Activated naive CD8-positive, alpha-beta T cell treated with anti-CD3 and anti-CD28 coated beads, Interleukin-2, amount 10 ng/mL, durations not matched to agents 7 days and 5 days (primary cell): ENCODE measurements around the gene EPN1. TPM values are rescaled to one million over a fixed set of nuclear protein-coding genes. Genes with fewer than 3 reads are reported as not detected.

Experiments
- ATAC-seq: fragments of 150-1000 bp; cut with Tn5 transposase; one replicate; pipeline ENCODE4 v1.10.0; 2021; ENCODE audit warnings: low read depth, moderate library complexity
- POLR2A ChIA-PET: fragments of 350-600 bp; sonication (Branson Sonifier 250); formaldehyde crosslinking; loops from one replicate; lab custom pipeline; 2021; ENCODE audit warnings: antibody characterized with exemption; lab: Charles Lee
- DNase-seq: peaks from one replicate; pipeline ENCODE4 v3.0.0; 2021
- H3K27ac Mint-ChIP-seq: one replicate; pipeline ENCODE4 v1.8.0; 2022; ENCODE audit warnings: mild to moderate bottlenecking, mixed read lengths
- H3K27me3 Mint-ChIP-seq: one replicate; pipeline ENCODE4 v1.8.0; 2022; ENCODE audit warnings: mild to moderate bottlenecking, moderate library complexity, mixed read lengths
- H3K36me3 Mint-ChIP-seq: one replicate; pipeline ENCODE4 v1.8.0; 2021; ENCODE audit warnings: mild to moderate bottlenecking, mixed read lengths
- H3K4me1 Mint-ChIP-seq: one replicate; pipeline ENCODE4 v1.8.0; 2021; ENCODE audit warnings: mixed read lengths
- H3K4me3 Mint-ChIP-seq: one replicate; pipeline ENCODE4 v1.8.0; 2022; ENCODE audit warnings: mild to moderate bottlenecking, moderate library complexity, mixed read lengths
- H3K9me3 Mint-ChIP-seq: one replicate; pipeline ENCODE4 v1.8.0; 2021; ENCODE audit warnings: mixed read lengths
- total RNA-seq, 2 experiments: library from RNA; stranded (reverse); gene quantifications; one replicate each; pipeline ENCODE4 v1.2.3, GENCODE V29; 2021

Gene EPN1
- total RNA-seq, 2 experiments from 2014 or later, result 55.3 to 58.2 TPM

GRCh38 chr19:55669418-55670279, 5.4 kb upstream of the EPN1 start:
- H3K27ac Mint-ChIP-seq, result no peak overlapping the region

GRCh38 chr19:55670280-55671053, 4.6 kb upstream of the EPN1 start:
- ATAC-seq, result no peak
- Mint-ChIP-seq H3K9me3 (no peaks in the 10 kb centered on the region), H3K4me3 (no peak overlapping the region), H3K27ac (no peak overlapping the region), H3K4me1 (peaks cover 8% of the 10 kb centered on the region), H3K27me3 (no peaks in the 10 kb centered on the region), H3K36me3 (peaks cover 5% of the 10 kb centered on the region)
- POLR2A ChIA-PET, result interaction anchor here (0.6 kb wide), 1 partner anchor 1298 kb away, joined by 3 read pairs; no protein-coding TSS in a partner anchor
- DNase-seq, result no peak

More at GRCh38 chr19:55669418-55670279, 5.4 kb upstream of the EPN1 start:
- peaks cover 4% of the 10 kb centered on the region for H3K36me3 Mint-ChIP-seq
- POLR2A ChIA-PET, result no interaction called here
- DNase-seq, result no peak
- H3K4me3 Mint-ChIP-seq, result no peak overlapping the region
- H3K9me3 Mint-ChIP-seq, result no peaks in the 10 kb centered on the region
- ATAC-seq, result no peak
- H3K4me1 Mint-ChIP-seq, result peaks cover 7% of the 10 kb centered on the region
- no peaks in the 10 kb centered on the region for H3K27me3 Mint-ChIP-seq

DNA sequence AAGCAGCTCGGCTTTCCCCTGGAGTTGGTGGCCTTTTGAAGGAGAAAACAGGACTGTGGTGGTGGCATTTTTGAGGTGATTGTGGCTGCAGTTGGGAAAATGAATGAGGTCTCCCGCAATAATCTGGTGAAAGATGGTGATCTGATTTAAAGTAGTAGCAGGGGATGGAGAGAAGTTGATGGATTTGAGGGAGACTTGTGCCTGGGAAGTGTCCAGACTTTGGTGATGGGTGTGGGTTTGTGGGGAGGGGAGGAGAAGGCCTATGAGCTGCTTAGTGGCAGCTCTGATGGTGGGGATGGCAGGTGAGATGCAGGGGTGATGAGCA, 4.0 kb upstream of the EPN1 start:
- no peak overlapping the region for H3K4me3 Mint-ChIP-seq
- H3K9me3 Mint-ChIP-seq, result no peaks in the 10 kb centered on the region
- DNase-seq (no peak), ATAC-seq (no peak)
- no peak overlapping the region for H3K27ac Mint-ChIP-seq
- H3K4me1 Mint-ChIP-seq, result peaks cover 10% of the 10 kb centered on the region
- no peaks in the 10 kb centered on the region for H3K27me3 Mint-ChIP-seq
- POLR2A ChIA-PET, result interaction anchor here (0.6 to 1.2 kb wide), 2 partner anchors 14 to 1299 kb away, joined by 3 to 9 read pairs; no protein-coding TSS in a partner anchor
- H3K36me3 Mint-ChIP-seq, result peaks cover 7% of the 10 kb centered on the region

GRCh38 chr19:55672418-55672817, 2.6 kb upstream of the EPN1 start:
- Mint-ChIP-seq H3K9me3 (no peaks in the 10 kb centered on the region), H3K36me3 (peaks cover 7% of the 10 kb centered on the region), H3K4me1 (peaks cover 22% of the 10 kb centered on the region)

GRCh38 chr19:55673465-55673864, 1.6 kb upstream of the EPN1 start:
- peaks cover 32% of the 10 kb centered on the region for H3K4me1 Mint-ChIP-seq
- ATAC-seq (no peak), DNase-seq (no peak)
- H3K27ac Mint-ChIP-seq, result peak overlapping the region; percentile 62
- POLR2A ChIA-PET, result interaction anchor here (0.5 to 0.8 kb wide), 2 partner anchors 13 to 53 kb away, joined by 3 read pairs; no protein-coding TSS in a partner anchor
- no peaks in the 10 kb centered on the region for H3K27me3 Mint-ChIP-seq
- H3K9me3 Mint-ChIP-seq, result no peaks in the 10 kb centered on the region
- H3K36me3 Mint-ChIP-seq, result peaks cover 8% of the 10 kb centered on the region
- no peak overlapping the region for H3K4me3 Mint-ChIP-seq

More at GRCh38 chr19:55672418-55672817, 2.6 kb upstream of the EPN1 start:
- POLR2A ChIA-PET, result no interaction called here
- ATAC-seq, result no peak
- DNase-seq, result no peak
- no peak overlapping the region for H3K4me3 Mint-ChIP-seq
- no peaks in the 10 kb centered on the region for H3K27me3 Mint-ChIP-seq
- H3K27ac Mint-ChIP-seq, result no peak overlapping the region

- Mint-ChIP-seq H3K4me1 (peaks cover 33% of the 10 kb centered on the region), H3K4me3 (no peak overlapping the region), H3K27ac (peak overlapping the region; percentile 62), H3K9me3 (no peaks in the 10 kb centered on the region), H3K36me3 (peaks cover 10% of the 10 kb centered on the region), H3K27me3 (no peaks in the 10 kb centered on the region)
- DNase-seq, result no peak
- POLR2A ChIA-PET, result interaction anchor here (0.5 kb wide), 1 partner anchor 54 kb away, joined by 3 read pairs; no protein-coding TSS in a partner anchor
- ATAC-seq, result no peak
Measured at GRCh38 chr19:55673889-55674288, 1.1 kb upstream of the EPN1 start.

GRCh38 chr19:55674459-55674840, 576 bp upstream of the EPN1 start:
- Mint-ChIP-seq H3K27ac (peak overlapping the region; percentile 74), H3K4me1 (peaks cover 34% of the 10 kb centered on the region), H3K4me3 (peak overlapping the region; percentile 62), H3K9me3 (no peaks in the 10 kb centered on the region), H3K36me3 (peaks cover 10% of the 10 kb centered on the region), H3K27me3 (no peaks in the 10 kb centered on the region)
- POLR2A ChIA-PET, result no interaction called here
- DNase-seq (no peak), ATAC-seq (no peak)

DNA sequence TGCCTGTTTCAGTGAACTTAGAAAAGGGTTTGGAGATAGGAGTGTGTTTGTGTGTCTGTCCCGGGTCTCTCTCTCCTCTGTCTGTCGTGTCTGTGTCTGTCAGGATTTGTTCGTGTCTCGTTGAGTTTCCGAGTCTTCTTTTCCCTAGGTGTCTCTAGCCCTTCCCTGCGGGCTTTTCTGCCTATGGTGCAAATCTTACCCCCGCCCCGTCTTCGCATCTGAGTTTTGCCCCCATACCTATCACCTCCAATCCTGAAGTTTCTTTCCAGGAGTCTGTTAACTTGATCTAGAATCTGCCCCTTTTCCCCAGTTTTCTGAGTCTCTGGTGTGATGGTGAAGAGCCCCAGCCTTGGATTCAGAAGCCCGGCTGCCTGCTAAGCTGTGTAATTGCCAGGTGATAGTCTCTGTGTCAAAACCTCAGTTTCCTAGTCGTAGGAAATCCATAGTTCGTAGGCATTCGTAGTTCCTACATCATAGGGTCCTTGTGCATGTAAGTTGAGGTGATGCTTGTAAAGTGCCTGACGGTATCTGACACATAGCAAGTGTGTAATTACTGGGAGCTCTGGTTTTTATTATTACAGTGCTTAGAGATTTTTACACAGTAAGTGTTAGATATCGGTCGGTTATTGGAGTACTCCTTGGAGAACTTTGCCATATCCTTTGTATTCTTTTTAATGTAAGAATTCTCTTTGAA, 782 bp downstream of the EPN1 start:
- H3K27me3 Mint-ChIP-seq, result no peaks in the 10 kb centered on the region
- H3K4me3 Mint-ChIP-seq, result peak overlapping the region; percentile 99
- peaks cover 34% of the 10 kb centered on the region for H3K4me1 Mint-ChIP-seq
- peak overlapping the region; percentile 97 for H3K27ac Mint-ChIP-seq
- ATAC-seq, result no peak
- H3K9me3 Mint-ChIP-seq, result no peaks in the 10 kb centered on the region
- no peak for DNase-seq
- POLR2A ChIA-PET, result no interaction called here
- peaks cover 13% of the 10 kb centered on the region for H3K36me3 Mint-ChIP-seq

DNA sequence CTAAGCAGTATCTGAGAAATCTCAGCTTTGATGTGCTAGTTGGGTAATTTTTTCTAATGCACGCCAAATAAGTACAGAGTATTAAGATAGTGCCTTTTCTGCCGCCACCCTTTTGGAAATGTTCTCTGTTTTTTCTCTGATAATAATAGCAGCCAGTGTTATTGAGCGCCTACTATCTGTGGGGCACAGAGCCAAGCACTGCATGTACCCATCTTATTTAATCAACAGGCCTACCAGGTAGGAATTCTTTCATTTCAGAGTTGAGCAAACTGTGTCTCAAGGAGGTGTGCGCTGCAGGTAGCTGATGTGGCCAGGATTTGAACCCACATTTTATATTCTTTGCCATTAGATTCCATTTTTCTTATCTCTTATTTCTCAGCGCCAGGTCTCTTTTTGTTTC, 1.4 kb downstream of the EPN1 start:
- Mint-ChIP-seq H3K4me1 (peaks cover 31% of the 10 kb centered on the region), H3K4me3 (peak overlapping the region; percentile 99), H3K9me3 (no peaks in the 10 kb centered on the region), H3K27ac (peak overlapping the region; percentile 15), H3K27me3 (no peaks in the 10 kb centered on the region), H3K36me3 (peaks cover 10% of the 10 kb centered on the region)
- POLR2A ChIA-PET, result no interaction called here
- no peak for DNase-seq
- no peak for ATAC-seq

- no peak for ATAC-seq
- H3K27me3 Mint-ChIP-seq, result no peaks in the 10 kb centered on the region
- no peaks in the 10 kb centered on the region for H3K9me3 Mint-ChIP-seq
- DNase-seq, result no peak
- peak overlapping the region; percentile 99 for H3K4me3 Mint-ChIP-seq
- POLR2A ChIA-PET, result no interaction called here
- H3K36me3 Mint-ChIP-seq, result peaks cover 10% of the 10 kb centered on the region
- H3K27ac Mint-ChIP-seq, result peak overlapping the region; percentile 15
- peaks cover 31% of the 10 kb centered on the region for H3K4me1 Mint-ChIP-seq
Measured at GRCh38 chr19:55676889-55677505, 2.0 kb downstream of the EPN1 start.

DNA sequence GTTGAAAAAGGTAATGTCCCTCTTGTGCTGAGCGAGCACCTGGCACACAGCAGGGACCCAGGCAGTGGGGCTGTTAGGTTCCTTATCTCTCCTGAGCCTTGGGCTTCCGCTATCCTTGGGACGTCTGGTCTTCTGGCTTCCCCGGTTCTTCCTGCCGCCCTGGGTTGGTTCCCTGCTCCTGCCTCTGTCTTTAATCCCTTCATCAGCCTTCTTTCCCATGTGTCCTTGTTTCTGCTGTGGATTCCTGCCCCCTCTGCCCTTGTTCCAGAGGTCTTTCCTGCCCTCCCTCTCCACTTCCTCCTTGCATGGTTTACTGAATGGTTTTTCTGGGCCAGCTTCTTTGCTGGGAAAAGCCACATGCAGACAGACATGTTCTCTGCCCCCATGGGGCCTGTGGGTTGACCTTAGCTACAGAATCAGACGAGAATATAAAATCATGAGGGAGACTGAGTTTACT, 2.6 kb downstream of the EPN1 start:
- Mint-ChIP-seq H3K4me3 (peak overlapping the region; percentile 99), H3K36me3 (peaks cover 10% of the 10 kb centered on the region), H3K27me3 (no peaks in the 10 kb centered on the region), H3K4me1 (peaks cover 31% of the 10 kb centered on the region), H3K27ac (peak overlapping the region; percentile 59), H3K9me3 (no peaks in the 10 kb centered on the region)
- DNase-seq (no peak), ATAC-seq (no peak)
- POLR2A ChIA-PET, result no interaction called here

DNA sequence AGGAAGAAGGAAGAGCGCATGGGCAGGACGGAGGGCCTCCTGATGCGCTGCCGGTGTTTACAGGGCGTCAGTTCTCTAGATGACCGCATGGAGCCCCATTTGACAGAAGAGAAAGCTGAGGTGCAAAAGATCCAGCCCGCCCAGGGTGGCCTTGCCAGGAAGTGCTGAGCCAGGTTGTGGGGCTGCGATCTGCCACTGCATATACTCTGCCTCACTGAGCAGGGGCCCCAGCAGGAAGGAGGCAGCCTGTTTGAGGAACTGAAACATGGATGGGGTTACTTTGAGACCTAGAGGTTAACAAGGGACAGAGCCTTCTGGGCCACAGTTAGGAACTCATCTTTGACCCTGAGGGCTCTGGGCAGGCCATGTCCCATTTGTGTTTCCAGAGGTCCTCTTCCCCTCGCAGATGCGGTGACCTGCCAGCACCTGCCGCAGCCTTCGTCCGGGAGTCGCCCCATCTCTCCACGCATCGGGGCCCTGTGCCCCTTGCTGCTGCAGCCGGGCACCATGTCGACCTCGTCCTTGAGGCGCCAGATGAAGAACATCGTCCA, 3.2 kb downstream of the EPN1 start:
- POLR2A ChIA-PET, result no interaction called here
- peak overlapping the region; percentile 59 for H3K27ac Mint-ChIP-seq
- H3K4me1 Mint-ChIP-seq, result peaks cover 31% of the 10 kb centered on the region
- peak overlapping the region; percentile 3 for H3K4me3 Mint-ChIP-seq
- no peak for ATAC-seq
- no peaks in the 10 kb centered on the region for H3K27me3 Mint-ChIP-seq
- DNase-seq, result no peak
- H3K36me3 Mint-ChIP-seq, result peaks cover 10% of the 10 kb centered on the region
- H3K9me3 Mint-ChIP-seq, result no peaks in the 10 kb centered on the region
